Trophoblast cell (in vitro differentiated cells and primary cell): ENCODE results near the gene DNM1.

Experiments
- DNase-seq, 2 donors: peaks; one replicate each; pipeline ENCODE4 v3.0.0-alpha.2; 2016
- H2AFZ ChIP-seq: 2 replicates; pipeline ENCODE4 v1.6.1; 2013; ENCODE audit warnings: low read length, moderate library complexity, mild to moderate bottlenecking; ENCODE audit not compliant: insufficient read depth, poor library complexity
- H2AK5ac ChIP-seq: 2 replicates; pipeline ENCODE4 v1.6.1; 2013; ENCODE audit warnings: mild to moderate bottlenecking, low read length
- H2BK120ac ChIP-seq: 2 replicates; pipeline ENCODE4 v1.6.1; 2013; ENCODE audit warnings: low read length, mild to moderate bottlenecking, moderate library complexity; ENCODE audit not compliant: insufficient read depth, poor library complexity
- H2BK12ac ChIP-seq: 2 replicates; pipeline ENCODE4 v1.6.1; 2013; ENCODE audit warnings: mild to moderate bottlenecking, low read length, moderate library complexity
- H2BK5ac ChIP-seq: 2 replicates; pipeline ENCODE4 v1.6.1; 2013; ENCODE audit warnings: low read length, low read depth, moderate library complexity, mild to moderate bottlenecking; ENCODE audit not compliant: poor library complexity
- H3K14ac ChIP-seq: 2 replicates; pipeline ENCODE4 v1.6.1; 2013; ENCODE audit warnings: mild to moderate bottlenecking, low read length
- H3K18ac ChIP-seq: 2 replicates; pipeline ENCODE4 v1.6.1; 2013; ENCODE audit warnings: mild to moderate bottlenecking, low read length
- H3K23ac ChIP-seq: 2 replicates; pipeline ENCODE4 v1.6.1; 2013; ENCODE audit warnings: low read length
- H3K27ac ChIP-seq: 2 replicates; pipeline ENCODE4 v1.5.1; 2013; ENCODE audit warnings: low read depth, mild to moderate bottlenecking, inconsistent platforms, low read length, moderate library complexity
- H3K27me3 ChIP-seq: 2 replicates; pipeline ENCODE4 v1.6.1; 2013; ENCODE audit warnings: inconsistent platforms, mild to moderate bottlenecking, low read length, moderate library complexity; ENCODE audit not compliant: insufficient read depth
- H3K36me3 ChIP-seq, 2 experiments: 1 replicate in 1 of 2; 2 replicates in 1 of 2; pipeline ENCODE4 v1.6.1; 2013; ENCODE audit warnings: low read length in 2 of 2, mild to moderate bottlenecking in 2 of 2, moderate library complexity in 1 of 2; ENCODE audit not compliant: insufficient read depth in 2 of 2, control insufficient read depth in 1 of 2
- H3K4ac ChIP-seq: 2 replicates; pipeline ENCODE4 v1.6.1; 2013; ENCODE audit warnings: low read depth, mild to moderate bottlenecking, low read length, moderate library complexity
- H3K4me1 ChIP-seq, 2 experiments: 1 replicate in 1 of 2; 2 replicates in 1 of 2; pipeline ENCODE4 v1.6.1; 2013; ENCODE audit warnings: low read length in 2 of 2, mild to moderate bottlenecking in 2 of 2, moderate library complexity in 1 of 2; ENCODE audit not compliant: insufficient read depth in 2 of 2, control insufficient read depth in 1 of 2
- H3K4me2 ChIP-seq: 2 replicates; pipeline ENCODE4 v1.6.1; 2013; ENCODE audit warnings: inconsistent platforms, mild to moderate bottlenecking, low read length, moderate library complexity
- H3K4me3 ChIP-seq: 2 replicates; pipeline ENCODE4 v1.5.1; 2013; ENCODE audit warnings: mild to moderate bottlenecking, low read depth, low read length, inconsistent platforms
- H3K79me1 ChIP-seq: one replicate; pipeline ENCODE4 v1.6.1; 2013; ENCODE audit warnings: low read length
- H3K79me2 ChIP-seq: 2 replicates; pipeline ENCODE4 v1.6.1; 2013; ENCODE audit warnings: low read length, mild to moderate bottlenecking; ENCODE audit not compliant: control insufficient read depth, insufficient read depth, poor library complexity
- H3K9ac ChIP-seq: 2 replicates; pipeline ENCODE4 v1.6.1; 2013; ENCODE audit warnings: mild to moderate bottlenecking, low read length
- H3K9me3 ChIP-seq: 2 replicates; pipeline ENCODE4 v1.6.1; 2013; ENCODE audit warnings: low read depth, mild to moderate bottlenecking, control low read depth, inconsistent platforms, low read length; ENCODE audit not compliant: insufficient read depth
- H4K12ac ChIP-seq: 2 replicates; pipeline ENCODE4 v1.6.1; 2013; ENCODE audit warnings: low read depth, mild to moderate bottlenecking, low read length, moderate library complexity
- H4K8ac ChIP-seq: 2 replicates; pipeline ENCODE4 v1.6.1; 2013; ENCODE audit warnings: low read depth, mild to moderate bottlenecking, low read length, moderate library complexity
- H4K91ac ChIP-seq: one replicate; pipeline ENCODE4 v1.6.1; 2013; ENCODE audit warnings: low read depth, mild to moderate bottlenecking, low read length, moderate library complexity
- WGBS: extraction: QIAGEN DNeasy Blood & Tissue Kit; methylation state at CpG from one replicate; pipeline ENCODE4 v1.1.7; 2013; ENCODE audit warnings: missing lambda C conversion rate; ENCODE audit not compliant: insufficient read length, insufficient coverage; ENCODE audit errors: extremely low coverage; 5-methylcytosine and 5-hydroxymethylcytosine counted together

DNM1 gene

GRCh38 chr9:128159784-128160602 lies 43.2 kb upstream of the DNM1 start, which contains the start of gene BBLN:
BBLN (plus strand) TSS chr9:128160265; CDS start chr9:128160408, 143 bp downstream.
- Histone ChIP-seq H3K14ac (peak within 1 kb of the TSS; percentile 83), H2AFZ (peak within 1 kb of the TSS; percentile 94), H3K4ac (peak within 1 kb of the TSS; percentile 49), H2BK120ac (peak within 1 kb of the TSS; percentile 14), H3K4me1 (peaks cover 5 to 9% of the 10 kb centered on the region in 2 experiments), H2BK5ac (peak within 1 kb of the TSS; percentile 26), H3K4me2 (peak within 1 kb of the TSS; percentile 80), H3K27ac (peak within 1 kb of the TSS; percentile 40), H3K23ac (no peak within 1 kb of the TSS), H2BK12ac (peak within 1 kb of the TSS; percentile 63), H3K9ac (peak within 1 kb of the TSS; percentile 81), H2AK5ac (peak within 1 kb of the TSS; percentile 88), H3K4me3 (peak within 1 kb of the TSS; percentile 82), H4K8ac (peak within 1 kb of the TSS; percentile 92), H3K79me2 (peaks cover 5% of the 10 kb centered on the region), H4K12ac (peak within 1 kb of the TSS; percentile 86), H3K27me3 (no peaks in the 10 kb centered on the region), H4K91ac (peak within 1 kb of the TSS; percentile 66), H3K9me3 (no peaks in the 10 kb centered on the region), H3K18ac (peak within 1 kb of the TSS; percentile 86), H3K79me1 (peaks cover 12% of the 10 kb centered on the region), H3K36me3 (peaks cover 30% of the 10 kb centered on the region in 2 experiments)
- no CpG with 5 or more reads among the region's 77 CpGs for WGBS
- DNase-seq, result peak; percentile 92 to 94

GRCh38 chr9:128160603-128160987 lies 42.6 kb upstream of the DNM1 start:
- H4K91ac ChIP-seq, result peak overlapping the region; percentile 58
- H3K14ac ChIP-seq, result peak overlapping the region; percentile 83
- peak overlapping the region; percentile 86 for H3K18ac ChIP-seq
- H3K27ac ChIP-seq, result no peak overlapping the region
- no peaks in the 10 kb centered on the region for H3K9me3 ChIP-seq
- WGBS, result no CpG with 5 or more reads among the region's 23 CpGs
- H3K23ac ChIP-seq, result no peak overlapping the region
- peak overlapping the region; percentile 94 for H2AFZ ChIP-seq
- no peak overlapping the region for H2BK12ac ChIP-seq
- H3K79me1 ChIP-seq, result peaks cover 12% of the 10 kb centered on the region
- H3K9ac ChIP-seq, result peak overlapping the region; percentile 81
- DNase-seq, result peak in 1 of 2 donors; percentile 10
- H4K8ac ChIP-seq, result peak overlapping the region; percentile 92
- peaks cover 5 to 9% of the 10 kb centered on the region in 2 experiments for H3K4me1 ChIP-seq
- H3K27me3 ChIP-seq, result no peaks in the 10 kb centered on the region
- H3K79me2 ChIP-seq, result peaks cover 5% of the 10 kb centered on the region
- peak overlapping the region; percentile 26 for H2BK5ac ChIP-seq
- peaks cover 30% of the 10 kb centered on the region in 2 experiments for H3K36me3 ChIP-seq
- peak overlapping the region; percentile 82 for H3K4me3 ChIP-seq
- H3K4ac ChIP-seq, result peak overlapping the region; percentile 49
- H3K4me2 ChIP-seq, result peak overlapping the region; percentile 72
- peak overlapping the region; percentile 86 for H4K12ac ChIP-seq
- H2AK5ac ChIP-seq, result peak overlapping the region; percentile 44
- H2BK120ac ChIP-seq, result peak overlapping the region; percentile 10

- no peak overlapping the region for H2BK120ac ChIP-seq
- no peak overlapping the region for H4K8ac ChIP-seq
- no peak overlapping the region for H3K4ac ChIP-seq
- no peak overlapping the region for H3K4me3 ChIP-seq
- no peaks in the 10 kb centered on the region for H3K27me3 ChIP-seq
- no CpG with 5 or more reads among the region's 13 CpGs for WGBS
- H3K14ac ChIP-seq, result no peak overlapping the region
- peaks cover 5% of the 10 kb centered on the region for H3K79me2 ChIP-seq
- peaks cover 36 to 37% of the 10 kb centered on the region in 2 experiments for H3K36me3 ChIP-seq
- H2AK5ac ChIP-seq, result no peak overlapping the region
- H3K9me3 ChIP-seq, result no peaks in the 10 kb centered on the region
- H4K91ac ChIP-seq, result no peak overlapping the region
- DNase-seq, result no peak
- no peak overlapping the region for H3K4me2 ChIP-seq
- H2BK12ac ChIP-seq, result no peak overlapping the region
- H3K4me1 ChIP-seq, result peaks cover 5 to 9% of the 10 kb centered on the region in 2 experiments
- no peak overlapping the region for H3K23ac ChIP-seq
- no peak overlapping the region for H3K27ac ChIP-seq
- no peak overlapping the region for H2BK5ac ChIP-seq
- H2AFZ ChIP-seq, result no peak overlapping the region
- H3K9ac ChIP-seq, result no peak overlapping the region
- no peak overlapping the region for H4K12ac ChIP-seq
- H3K18ac ChIP-seq, result no peak overlapping the region
- H3K79me1 ChIP-seq, result peaks cover 12% of the 10 kb centered on the region
Observed at GRCh38 chr9:128161215-128161902, 41.8 kb upstream of the DNM1 start.

- Histone ChIP-seq H2BK120ac (no peak overlapping the region), H4K8ac (no peak overlapping the region), H3K18ac (no peak overlapping the region), H3K9me3 (peaks cover 3% of the 10 kb centered on the region), H4K91ac (no peak overlapping the region), H3K9ac (no peak overlapping the region), H3K4ac (no peak overlapping the region), H3K23ac (no peak overlapping the region), H4K12ac (peak overlapping the region; percentile 16), H3K4me1 (peaks cover 5 to 9% of the 10 kb centered on the region in 2 experiments), H3K27ac (no peak overlapping the region), H2AK5ac (no peak overlapping the region), H2BK12ac (no peak overlapping the region), H3K36me3 (peaks cover 47 to 48% of the 10 kb centered on the region in 2 experiments), H3K79me1 (peaks cover 12% of the 10 kb centered on the region), H3K4me3 (peak overlapping the region; percentile 37), H2BK5ac (no peak overlapping the region), H3K14ac (no peak overlapping the region), H3K4me2 (no peak overlapping the region), H3K79me2 (peaks cover 5% of the 10 kb centered on the region), H2AFZ (no peak overlapping the region), H3K27me3 (no peaks in the 10 kb centered on the region)
- DNase-seq, result no peak
- no CpG with 5 or more reads among the region's 10 CpGs for WGBS
Observed at GRCh38 chr9:128162215-128163026, 40.8 kb upstream of the DNM1 start.
